Measurements from ENCODE around the gene KIF20B.

DNA sequence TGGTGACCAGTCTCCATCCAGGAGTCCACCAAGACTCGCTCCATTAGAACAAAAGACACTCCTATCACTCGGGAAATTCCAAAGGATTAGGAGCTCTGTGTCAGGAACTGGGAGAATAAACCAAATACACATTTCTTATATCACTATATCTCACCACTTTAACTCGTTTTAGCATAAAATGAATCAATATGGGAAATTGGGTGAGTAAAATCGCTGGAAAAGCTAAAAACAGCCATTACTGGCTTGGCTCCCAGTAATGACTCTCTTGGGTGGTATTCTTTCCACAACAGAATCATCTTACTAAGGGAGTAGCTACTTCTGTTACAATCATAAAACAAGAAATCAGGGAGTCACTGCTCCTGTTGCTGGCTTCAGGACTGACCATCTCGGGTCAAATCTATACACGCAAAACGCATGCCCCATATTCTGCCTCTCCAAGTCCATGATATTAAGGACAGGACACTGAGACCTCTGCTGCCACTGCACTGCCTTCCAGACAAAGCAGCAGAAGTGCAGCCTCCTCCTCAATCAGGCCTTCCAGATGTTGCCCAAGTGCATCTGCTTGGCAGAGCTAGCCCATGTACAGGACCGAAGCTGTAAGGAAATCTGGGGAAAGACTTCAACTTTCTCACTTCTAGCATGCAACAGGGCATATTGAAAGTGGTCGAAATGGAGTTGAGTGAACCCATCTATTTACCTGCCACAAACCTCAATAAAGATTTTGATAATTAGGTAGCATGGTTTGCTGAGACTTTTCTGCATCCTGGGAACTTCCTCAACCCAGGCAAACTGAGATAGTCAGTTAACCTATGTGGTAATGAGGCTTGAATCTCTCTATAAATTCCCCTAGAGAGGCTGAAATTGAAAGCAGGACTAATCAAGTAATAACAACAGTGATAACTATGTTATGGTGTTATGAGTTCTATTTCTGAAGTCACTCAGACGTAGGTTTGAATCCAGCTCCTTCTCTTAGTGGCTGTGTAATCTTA is 42.0 kb upstream of the KIF20B start:
- TF ChIP-seq, protein P1, sequence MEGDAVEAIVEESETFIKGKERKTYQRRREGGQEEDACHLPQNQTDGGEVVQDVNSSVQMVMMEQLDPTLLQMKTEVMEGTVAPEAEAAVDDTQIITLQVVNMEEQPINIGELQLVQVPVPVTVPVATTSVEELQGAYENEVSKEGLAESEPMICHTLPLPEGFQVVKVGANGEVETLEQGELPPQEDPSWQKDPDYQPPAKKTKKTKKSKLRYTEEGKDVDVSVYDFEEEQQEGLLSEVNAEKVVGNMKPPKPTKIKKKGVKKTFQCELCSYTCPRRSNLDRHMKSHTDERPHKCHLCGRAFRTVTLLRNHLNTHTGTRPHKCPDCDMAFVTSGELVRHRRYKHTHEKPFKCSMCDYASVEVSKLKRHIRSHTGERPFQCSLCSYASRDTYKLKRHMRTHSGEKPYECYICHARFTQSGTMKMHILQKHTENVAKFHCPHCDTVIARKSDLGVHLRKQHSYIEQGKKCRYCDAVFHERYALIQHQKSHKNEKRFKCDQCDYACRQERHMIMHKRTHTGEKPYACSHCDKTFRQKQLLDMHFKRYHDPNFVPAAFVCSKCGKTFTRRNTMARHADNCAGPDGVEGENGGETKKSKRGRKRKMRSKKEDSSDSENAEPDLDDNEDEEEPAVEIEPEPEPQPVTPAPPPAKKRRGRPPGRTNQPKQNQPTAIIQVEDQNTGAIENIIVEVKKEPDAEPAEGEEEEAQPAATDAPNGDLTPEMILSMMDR (conservative IDR thresholded peaks at IDR 0.05; ENCODE audit: low read depth, low read length), result no peak
- no peak for TF ChIP-seq EZH2 (IDR thresholded peaks at IDR 0.05; ENCODE audit: borderline replicate concordance, low read depth, low read length, poor library complexity, severe bottlenecking)

Measured in A673 (cell line).